NCI-H187 treated with DMSO at 0.1 percent for 48 hours (cell line): ENCODE measurements around the gene TUBA8.
"Not testable (repeated sequence)": the region's sequence is repeated elsewhere in the genome, so short reads cannot be mapped to it uniquely, and the experiment has no call there.

Source experiments
- DNase-seq: peaks from one replicate; lab custom pipeline; 2025; lab: John Stamatoyannopoulos, UW

Gene TUBA8

DNA sequence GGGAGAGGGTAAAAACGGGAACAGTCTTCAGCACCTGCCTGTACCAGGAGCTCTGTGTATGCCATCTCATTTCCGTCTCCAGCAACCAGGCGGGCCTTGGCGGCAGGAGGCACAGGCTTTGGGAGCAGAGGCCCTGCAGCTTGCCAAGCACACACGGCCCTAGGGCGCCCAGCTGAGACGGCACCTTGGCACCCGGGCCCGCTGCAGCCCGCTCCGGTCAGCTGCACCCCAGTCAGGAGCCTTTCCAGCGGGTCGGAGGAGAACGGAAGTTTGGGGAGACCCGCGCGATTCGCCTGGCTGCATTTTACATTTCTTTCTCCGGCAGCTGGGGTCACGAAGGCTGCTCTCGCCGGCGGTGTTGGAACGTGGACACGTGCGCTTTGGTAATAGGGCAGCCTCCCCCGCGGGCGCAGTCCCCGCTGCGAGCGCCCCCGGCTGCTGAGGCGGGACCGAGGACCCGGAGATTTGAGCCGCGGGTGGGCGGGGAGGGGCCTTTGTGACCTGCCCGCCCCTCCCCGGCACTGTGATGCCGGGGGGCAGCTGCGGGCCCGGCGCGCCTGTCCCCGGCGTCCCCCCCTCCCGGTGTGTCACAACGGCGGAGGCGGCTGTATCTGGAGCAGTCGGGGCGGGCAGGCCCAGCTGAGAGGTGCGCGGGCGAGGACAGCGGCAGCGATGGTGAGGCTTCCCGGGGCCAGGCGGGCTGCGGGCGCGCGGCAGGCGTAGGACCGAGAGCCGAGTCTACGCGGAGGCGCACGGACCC is at the start of gene TUBA8:
TSS of gene TUBA8 (plus strand) at position 616 of the 760 bp plus-strand sequence. CDS start at position 673, 57 bp downstream.
- no peak for DNase-seq

DNA sequence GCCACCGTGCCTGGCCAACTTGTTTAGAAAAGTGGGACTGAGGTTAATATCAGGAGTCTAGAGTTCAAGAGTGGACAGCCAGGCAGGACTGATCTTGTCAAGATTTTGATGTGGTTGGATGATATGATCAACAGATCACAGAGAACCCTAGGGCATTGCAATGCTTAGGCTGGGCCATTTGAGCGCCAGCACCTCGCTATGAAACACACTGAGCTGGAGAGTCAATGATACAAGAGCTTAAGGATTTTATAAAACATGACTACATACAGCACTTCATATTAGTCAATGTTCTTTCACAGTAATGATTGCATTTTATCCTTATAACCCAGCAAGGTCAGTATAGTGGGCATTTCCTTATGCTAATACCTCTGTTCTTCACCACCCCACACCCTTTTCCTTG is 48.2 kb upstream of the TUBA8 start:
- DNase-seq: no peak

DNA sequence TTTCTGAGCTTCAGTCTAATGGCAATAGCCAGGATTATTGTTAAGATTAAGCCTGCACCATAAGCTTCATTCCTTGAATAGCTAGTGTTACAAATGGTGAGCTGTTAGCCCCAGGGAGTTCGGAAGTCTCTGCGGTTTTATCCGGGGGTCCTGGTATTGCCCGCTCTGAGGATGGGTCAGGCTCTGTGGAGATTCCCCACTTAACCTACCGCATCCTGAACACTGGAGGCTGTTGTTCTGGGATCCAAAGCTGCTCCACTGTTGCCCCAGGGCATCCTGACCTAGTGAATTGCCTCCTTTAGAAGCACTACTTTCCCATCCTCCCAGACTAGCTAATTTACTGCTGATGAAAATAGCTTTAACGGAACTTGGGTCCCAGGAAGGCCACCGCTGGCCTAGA is 47.3 kb upstream of the TUBA8 start:
- no peak for DNase-seq

DNA sequence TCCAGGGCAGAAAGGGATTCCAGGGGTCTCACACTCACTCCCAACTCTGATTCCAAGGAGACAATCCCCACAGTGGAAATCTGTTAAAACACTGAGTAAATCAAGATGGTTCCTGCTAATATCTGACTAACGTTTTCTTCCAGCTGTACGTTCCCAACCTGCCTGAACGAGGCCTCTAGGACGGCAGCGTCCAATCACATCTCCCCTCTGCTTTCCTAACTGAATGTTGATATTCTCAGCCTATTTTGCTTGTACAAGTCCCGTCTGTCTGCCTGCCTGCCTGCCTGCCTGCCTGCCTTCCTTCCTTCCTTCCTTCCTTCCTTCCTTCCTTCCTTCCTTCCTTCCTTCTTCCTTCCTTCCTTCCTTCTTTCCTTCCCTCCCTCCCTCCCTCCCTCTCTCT is 46.9 kb upstream of the TUBA8 start:
- not testable (repeated sequence) for DNase-seq

DNA sequence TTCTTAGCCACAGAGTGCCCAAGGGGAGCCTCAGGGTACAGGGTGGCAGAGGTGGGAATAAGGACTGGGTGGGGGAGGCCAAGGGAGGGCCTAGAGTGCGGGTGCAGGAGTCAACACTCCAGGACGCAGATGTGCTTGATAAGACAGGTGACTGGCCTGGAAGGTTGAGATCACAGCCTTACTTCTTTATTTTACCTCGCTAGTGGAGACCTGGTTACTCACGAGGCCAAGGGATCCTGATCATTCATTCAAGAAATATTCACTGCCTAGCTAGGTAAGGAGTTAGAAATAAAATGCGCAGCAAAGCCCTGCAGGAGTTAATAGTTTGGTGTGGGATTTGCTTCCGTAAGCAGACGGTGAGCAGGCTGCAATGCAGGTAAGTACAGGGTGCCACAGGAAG is 46.0 kb upstream of the TUBA8 start:
- no peak for DNase-seq

DNA sequence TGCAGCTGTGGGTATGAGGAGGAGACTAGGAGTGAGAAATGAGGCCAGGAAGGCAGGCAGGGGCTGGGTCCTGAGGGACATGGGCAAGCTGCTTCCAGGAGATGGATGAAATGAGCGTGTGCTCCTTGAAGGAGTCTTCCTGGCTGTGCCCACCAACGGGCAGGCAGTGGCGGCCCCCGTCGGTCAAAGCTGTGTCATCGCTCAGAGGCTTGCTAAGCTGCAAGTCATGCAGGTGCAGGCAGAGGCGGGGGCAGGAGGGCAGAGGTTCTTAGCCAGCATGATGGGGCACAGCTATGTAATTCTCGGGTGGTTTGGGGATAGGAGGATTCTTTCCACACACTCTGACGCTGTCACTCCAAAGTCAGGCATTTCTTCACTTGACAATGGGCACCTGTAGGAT is 45.4 kb upstream of the TUBA8 start:
- DNase-seq: no peak

DNA sequence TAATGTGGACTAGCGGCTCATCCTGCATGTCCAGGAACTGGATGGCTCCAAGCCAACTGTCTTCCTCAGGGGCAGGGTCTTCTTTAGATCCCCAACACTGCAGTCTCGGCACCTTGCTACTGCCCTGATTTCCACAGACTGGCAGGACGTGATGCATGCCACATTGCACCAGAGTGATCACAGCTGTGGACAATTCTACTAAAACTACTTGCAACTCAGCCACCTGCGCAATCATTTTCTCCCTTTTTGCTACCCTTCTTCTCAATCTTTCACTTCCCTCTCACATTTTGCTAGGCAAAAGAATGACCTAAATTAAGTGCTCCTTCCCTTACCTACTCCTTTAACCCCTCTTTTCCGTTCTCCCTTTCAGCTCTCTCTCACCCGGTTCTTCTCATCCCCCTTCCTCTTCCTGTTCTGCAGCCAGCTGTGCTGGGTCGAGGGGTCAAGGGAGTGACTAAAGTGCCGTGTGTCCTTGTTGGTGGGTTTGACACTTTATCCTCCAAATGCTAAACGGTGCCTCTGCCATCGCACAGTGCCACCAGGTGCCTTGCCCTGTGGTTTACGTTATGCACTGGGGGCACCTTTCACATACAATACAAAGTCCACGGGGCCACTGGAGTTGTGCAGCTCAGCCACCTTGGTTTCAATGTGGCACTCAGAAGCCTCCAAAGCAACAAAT is 44.3 kb upstream of the TUBA8 start:
- DNase-seq: no peak

DNA sequence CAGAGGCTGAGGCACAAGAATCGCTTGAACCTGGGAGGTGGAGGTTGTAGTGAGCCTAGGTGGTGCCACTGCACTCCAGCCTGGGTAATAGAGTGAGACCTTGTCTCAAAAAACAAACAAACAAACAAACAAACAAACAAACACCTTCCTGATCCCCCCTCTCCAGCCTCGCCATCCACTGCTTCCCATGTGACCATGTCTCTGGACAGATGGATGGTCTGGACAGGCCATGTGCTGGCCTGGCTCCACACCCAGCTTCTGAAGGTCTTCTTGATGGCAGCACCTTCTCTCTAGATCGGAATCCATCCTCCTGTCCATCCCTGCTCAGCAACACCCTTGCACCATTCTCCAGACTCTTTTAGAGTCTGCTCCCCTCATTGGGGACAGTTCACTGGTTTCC is 43.5 kb upstream of the TUBA8 start:
- DNase-seq: no peak

DNA sequence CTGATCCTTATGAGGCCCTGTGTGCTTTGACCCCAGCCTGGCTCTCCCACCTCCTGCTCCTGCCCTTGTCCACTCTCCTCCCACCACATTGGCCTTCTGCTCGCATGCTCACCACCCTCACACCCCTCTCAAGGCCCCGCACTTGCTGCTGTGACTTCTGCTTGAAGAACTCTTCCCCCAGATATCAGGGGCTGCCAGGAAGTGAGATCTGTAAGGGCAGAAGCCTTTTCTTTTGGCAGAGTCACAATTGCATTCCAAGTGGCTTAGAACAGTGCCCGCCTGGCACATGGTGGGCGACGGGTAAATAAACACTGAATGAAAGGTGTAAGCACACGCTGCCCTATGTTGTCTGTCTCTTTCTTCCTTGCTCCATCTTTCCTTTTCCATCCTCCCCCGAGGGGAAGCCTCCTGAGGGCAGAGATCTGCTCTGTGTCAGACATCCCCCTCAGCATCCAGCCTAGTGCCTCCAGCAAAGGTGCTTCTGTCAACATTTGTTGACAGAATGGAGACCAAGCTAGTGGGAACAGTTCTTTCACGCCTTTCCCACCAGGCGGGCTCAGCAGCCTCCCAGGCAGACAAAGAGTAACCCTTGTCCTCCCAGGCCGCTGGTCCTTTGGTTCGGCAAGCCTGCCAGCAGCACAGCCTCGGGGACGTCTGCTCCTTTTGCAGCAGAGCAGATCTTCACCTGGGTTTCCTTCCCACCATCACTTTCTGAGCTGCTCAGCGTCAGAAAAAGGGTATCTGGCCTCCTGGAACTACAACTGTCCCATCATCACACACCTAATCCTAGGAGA is 42.9 kb upstream of the TUBA8 start:
- no peak for DNase-seq

DNA sequence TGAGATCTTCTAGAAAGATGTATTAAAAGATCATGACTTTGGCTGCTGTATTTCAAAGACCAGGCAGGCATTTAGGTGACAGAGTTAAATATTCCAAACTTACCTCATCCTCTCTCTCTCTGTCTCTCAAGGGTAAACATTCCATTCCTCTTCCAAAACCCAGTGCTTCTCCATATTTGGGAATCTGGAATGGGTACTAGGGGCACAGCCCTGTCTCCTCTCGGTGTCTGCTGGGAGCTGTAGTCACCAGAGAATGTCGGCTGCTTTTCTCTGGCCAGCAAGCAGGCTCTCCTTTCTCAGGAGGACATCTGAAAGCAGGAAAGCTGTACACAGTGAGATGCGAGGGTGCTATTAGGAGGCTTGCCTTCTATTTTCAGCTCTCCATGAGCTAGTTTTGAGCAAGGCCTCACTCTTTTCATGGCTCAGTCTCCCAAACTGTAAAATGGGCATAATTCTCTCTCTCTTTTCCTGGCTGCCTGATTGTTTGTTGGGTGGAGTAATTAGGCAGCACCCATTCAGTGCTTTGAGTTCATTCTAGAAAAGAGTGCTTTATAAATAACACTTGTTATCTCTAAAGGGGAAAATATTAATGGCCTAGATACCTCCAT is 42.1 kb upstream of the TUBA8 start:
- no peak for DNase-seq

DNA sequence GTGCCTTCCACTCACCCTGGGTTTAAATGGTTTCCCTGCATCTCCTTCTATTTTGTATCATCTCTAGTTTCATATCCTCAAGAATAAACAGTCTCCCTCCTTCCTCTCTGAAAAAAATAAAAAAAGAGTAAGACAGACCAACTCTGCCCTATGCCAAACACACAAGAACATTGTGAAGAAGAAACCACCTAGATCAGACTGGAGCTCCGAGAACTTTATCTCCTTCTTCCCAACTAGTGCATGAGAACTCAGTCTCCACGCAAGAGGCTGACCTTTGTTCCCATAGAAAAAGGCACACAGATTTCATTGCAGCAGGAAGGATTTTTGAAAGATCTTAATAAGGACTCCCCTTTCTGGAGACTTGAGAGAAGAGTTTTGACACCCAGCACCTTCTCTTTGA is 41.6 kb upstream of the TUBA8 start:
- DNase-seq: no peak

DNA sequence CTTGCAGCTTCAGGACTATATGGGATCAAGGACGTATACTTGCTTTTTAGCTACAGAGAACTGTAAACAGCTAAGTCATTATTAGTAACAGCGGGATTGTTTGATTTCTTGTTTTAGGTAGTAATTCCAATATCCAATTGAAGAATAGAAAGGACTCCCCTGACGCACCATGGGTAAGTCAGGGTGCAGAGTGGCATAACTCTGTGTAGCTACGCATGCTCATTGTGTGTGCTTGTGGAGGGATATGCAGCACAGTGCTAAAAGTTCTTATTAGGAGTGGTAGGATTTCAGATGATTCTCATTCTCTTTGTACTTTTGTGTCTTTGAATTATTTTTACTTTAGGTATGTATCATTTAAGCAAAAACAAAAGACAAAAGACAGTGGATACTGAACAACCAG is 40.6 kb upstream of the TUBA8 start:
- no peak for DNase-seq

DNA sequence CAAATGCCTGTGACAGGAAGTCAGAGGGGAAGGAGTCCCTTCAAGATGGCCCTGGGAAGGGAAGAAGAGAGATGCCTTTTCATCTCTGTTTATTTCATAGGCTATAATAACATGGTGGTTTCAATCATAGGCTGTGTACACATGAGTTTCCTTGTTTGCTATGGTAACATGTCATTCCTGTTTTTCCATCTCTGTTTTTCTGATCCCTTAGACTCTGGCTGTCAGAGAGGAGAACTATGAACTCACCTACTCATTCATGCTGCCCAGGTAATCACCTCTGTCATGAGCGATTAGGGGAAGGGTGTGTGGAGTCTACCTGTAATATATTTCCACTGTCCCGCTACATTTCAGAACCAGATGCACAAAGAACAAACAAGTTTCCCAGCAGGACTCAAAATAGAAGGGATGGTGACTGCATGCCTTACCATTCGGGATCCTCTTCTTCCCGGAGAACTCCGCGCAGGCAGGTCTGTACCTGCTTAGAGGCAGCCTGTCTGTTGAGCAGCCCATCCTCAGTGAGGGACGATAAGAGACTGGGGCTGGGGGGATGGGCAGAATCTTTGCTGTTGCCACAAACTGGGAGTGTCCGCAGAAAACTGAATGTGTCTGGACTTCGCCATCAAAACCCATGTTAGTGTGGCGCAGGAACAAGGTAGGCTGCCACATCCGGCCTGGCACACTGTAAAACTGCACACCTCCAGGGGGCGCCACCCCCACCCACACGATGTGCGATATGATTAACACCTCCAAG is 39.9 kb upstream of the TUBA8 start:
- no peak for DNase-seq

DNA sequence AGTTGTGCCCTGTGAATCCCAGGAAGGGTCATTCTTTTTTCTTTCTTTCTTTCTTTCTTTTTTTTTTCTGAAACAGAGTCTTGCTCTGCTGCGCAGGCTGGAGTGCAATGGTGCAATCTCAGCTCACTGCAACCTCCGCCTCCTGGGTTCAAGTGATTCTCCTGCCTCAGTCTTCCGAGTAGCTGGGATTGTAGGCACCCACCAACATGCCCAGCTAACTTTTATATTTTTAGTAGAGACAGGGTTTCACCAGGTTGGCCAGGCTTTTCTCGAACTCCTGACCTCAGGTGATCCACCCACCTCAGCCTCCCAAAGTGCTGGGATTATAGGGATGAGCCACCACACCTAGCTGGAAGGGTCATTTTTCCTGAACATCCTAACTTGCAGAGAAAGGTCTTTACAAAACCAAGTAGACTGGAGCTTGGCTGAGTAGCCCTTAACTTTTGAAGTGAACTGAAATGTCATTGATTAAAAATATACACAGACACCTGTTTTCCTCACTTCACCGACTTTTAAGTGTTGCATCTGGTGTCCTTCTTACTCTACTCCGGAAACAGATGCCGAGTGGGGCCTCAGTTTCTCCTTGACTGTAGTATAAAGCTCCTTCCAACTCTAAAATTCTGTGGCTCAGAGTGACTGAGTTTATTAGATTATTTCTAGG is 39.2 kb upstream of the TUBA8 start:
- DNase-seq: not testable (repeated sequence)

DNA sequence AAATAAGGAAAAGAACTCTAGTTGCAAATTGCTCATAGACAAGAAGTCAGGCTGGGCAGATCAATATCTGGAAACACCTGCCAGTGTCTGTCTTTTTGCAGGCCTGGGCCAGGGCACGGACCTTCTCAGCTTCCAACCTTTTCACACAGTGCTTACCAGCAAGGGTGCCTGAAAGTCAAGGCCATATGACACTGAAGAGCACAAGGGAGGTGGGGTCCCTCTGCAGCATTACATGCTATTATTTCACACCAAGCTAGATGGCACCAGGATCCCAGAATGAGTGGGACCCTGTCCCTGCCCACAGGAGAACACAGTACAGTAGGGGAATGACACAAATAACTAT is 38.7 kb upstream of the TUBA8 start:
- DNase-seq: no peak

DNA sequence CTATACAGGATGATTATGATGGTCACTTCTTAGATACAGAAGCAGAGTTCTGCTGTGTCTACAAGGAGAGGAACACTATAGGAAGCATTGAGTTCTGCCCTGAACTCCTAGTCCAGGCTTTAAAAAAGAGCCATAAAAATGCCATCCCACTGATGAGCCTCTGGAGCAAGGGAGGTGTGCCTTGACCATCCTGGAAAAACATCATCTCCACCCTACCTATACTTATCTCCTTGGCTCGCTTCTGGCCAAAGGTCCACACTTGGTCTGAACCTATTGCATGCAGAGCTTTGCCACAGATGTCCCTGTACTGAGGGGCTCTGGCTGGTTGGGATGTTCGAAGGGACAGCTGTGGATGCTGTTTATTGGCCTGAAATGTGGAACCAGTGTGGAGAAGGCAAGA is 37.1 kb upstream of the TUBA8 start:
- DNase-seq: no peak

DNA sequence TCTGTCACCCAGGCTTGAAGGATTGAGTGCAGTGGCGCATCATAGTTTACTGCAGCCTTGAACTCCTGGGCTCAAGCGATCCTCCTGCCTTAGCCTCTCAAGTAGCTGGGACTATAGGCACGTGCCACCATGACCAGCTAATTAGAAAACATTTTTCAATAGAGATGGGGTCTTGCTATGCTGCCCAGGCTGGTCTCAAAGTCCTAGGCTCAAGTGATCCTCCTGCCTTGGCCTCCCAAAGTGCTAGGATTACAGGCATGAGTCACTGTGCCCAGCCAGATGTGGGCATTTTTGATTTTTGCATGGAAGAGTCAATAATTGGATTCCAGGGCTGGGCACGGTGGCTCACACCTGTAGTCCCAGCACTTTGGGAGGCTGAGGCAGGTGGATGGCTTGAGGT is 36.7 kb upstream of the TUBA8 start:
- DNase-seq: not testable (repeated sequence)

DNA sequence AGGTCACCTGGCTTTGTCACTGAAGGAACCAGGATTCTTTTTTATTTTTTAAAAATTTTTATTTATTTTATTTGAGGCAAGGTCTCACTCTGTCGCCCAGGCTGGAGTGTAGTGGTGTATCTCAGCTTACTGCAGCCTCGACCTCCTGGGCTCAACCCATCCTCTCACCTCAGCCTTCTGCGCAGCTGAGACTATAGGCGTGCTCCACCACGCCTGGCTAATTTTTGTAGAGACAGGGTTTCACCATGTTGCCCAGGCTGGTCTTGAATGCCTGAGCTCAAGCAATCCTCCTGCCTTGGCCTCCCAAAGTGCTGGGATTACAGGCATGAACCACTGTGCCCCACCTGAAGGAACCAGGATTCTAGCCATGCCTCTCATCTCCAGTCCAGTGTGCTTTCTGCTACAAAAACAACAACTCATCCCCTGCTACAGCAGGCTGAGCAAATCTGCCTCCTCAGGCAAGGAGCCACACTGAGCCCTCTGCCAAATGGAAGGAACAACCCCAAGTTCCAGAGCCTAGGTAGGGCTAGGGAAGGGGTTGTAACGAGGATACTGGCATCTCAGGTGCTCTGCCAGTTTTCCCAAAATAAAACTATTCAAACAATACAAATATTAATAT is 35.4 kb upstream of the TUBA8 start:
- no peak for DNase-seq

DNA sequence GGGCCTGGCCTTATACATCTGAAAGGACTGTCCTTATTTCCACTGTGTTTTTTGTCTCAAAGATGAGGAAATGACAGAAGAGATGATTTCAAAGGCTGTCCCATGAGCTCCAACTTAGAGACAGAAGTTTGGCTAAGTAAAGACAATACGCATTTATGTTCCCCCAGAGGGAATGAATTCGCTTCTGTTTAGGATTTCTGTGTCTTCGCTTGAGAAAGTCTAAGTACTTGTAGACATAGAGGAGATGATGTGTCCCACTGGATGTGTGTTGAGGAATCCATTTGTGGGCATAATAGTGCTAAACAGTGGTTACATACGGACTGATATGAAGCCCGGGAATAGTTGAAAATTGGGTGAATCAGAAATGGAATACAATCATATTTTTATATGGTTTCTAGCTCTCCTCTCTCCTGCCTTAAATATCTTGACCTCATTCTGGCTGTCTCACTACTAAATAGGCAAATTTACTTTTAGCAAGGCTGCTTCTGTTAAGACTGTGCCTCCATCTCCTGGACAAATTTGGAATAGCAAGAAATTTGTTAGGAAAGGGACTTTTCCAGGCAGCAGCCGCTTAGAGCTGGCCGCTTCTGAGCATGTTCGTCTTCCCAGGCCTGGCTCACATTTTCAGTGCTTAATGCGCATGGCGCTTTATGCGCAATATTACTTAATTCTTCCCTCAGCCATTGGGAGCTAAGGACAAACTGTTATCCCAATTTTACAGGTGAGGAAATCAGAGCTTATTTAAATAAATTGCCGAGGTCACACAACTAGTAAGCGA is 34.7 kb upstream of the TUBA8 start:
- no peak for DNase-seq

DNA sequence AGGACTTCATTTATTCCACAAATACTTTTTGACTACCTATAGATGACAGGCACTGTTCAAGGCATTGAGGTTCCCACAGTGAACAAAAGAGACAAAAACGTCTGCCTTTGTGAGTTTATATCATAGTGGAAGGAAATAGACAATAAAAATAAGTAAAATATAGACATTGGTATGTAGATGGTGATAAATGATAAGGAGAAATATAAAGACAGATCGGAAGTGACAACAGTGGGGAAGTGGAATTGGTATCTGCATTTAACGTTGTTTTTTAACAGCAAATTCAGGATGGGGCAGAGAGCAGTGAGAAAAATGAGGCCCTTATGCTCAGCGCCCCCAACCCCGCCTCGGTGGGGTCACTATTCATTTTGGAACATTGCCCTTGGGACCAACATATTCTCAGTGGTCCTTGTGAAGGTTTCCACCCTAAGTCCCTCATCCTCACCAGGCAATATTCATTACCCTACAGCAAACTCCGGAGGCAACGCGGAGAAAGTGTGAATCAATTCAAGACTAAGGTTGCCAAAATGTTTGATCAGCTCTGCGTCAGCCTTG is 33.4 kb upstream of the TUBA8 start:
- no peak for DNase-seq
